ENCODE measurements around the gene ZNF419. TPM values are rescaled to one million over a fixed set of nuclear protein-coding genes. Genes with fewer than 3 reads are reported as not detected.

Gene ZNF419
- total and polyA plus RNA-seq, 2 donors (not counting 3 experiments of a cell fraction or from before 2014, with no cell fraction given) = 6.3 to 6.4 TPM

- Histone ChIP-seq H2AFZ (ENCODE audit: low read depth, low read length) (no peak overlapping the region), H3K4me2 (ENCODE audit: insufficient read depth, low read length) (no peak overlapping the region), H3K4me1 (ENCODE audit: control insufficient read depth, extremely low read depth, insufficient read depth, low read length) (peaks cover 10% of the 10 kb centered on the region), H3K4me3 (replicated peaks in 1 of 3; ENCODE audit: insufficient read depth in 1 of 3, low read depth in 1 of 3, low read length in 3 of 3) (no peak overlapping the region), H3K27me3 (ENCODE audit: control insufficient read depth in 2 of 2, insufficient read depth in 2 of 2, low read length in 2 of 2) (no peaks in the 10 kb centered on the region), H3K9ac (replicated peaks; ENCODE audit: extremely low read depth, insufficient read depth, low read length) (no peak overlapping the region), H3K36me3 (ENCODE audit: control insufficient read depth in 2 of 2, extremely low read depth in 1 of 2, insufficient read depth in 2 of 2, low read length in 2 of 2) (peaks cover 0 to 11% of the 10 kb centered on the region in 2 experiments), H3K9me1 (replicated peaks; ENCODE audit: control insufficient read depth, extremely low read depth, insufficient read depth, low read length) (no peaks in the 10 kb centered on the region), H4K20me1 (replicated peaks; ENCODE audit: control insufficient read depth, extremely low read depth, insufficient read depth, low read length) (no peaks in the 10 kb centered on the region), H3K79me2 (ENCODE audit: control insufficient read depth, insufficient read depth, low read length) (peaks cover 17% of the 10 kb centered on the region), H3K27ac (ENCODE audit: insufficient read depth, low read depth, low read length) (no peak overlapping the region), H3K9me3 (replicated peaks; ENCODE audit: control insufficient read depth, insufficient read depth, low read length) (no peaks in the 10 kb centered on the region)
- FAIRE-seq (no peak), DNase-seq (ENCODE audit: low read depth, low spot score) (no peak)
- POLR2A ChIA-PET = no interaction called here
- no TSS peak for BruUV-seq (replicated peaks)
- TF ChIP-seq JUN (IDR thresholded peaks at IDR 0.05; ENCODE audit: borderline replicate concordance, insufficient read depth, insufficient read length, low read depth) (no peak), FOS (IDR thresholded peaks at IDR 0.05; ENCODE audit: borderline replicate concordance, insufficient read depth, low read length) (no peak), MAX (IDR thresholded peaks at IDR 0.05; ENCODE audit: insufficient read depth, insufficient read length) (no peak), POLR2AphosphoS5 (IDR thresholded peaks at IDR 0.05; ENCODE audit: insufficient read depth, low read depth, low read length) (no peak), MYC (IDR thresholded peaks at IDR 0.05; ENCODE audit: low read depth, low read length) (no peak), GATA2 (IDR thresholded peaks at IDR 0.05; ENCODE audit: insufficient read depth, insufficient read length, low read depth, low read length) (no peak), EZH2 (IDR thresholded peaks at IDR 0.05; ENCODE audit: borderline replicate concordance, low read depth, low read length, severe bottlenecking) (no peak), CTCF (IDR thresholded peaks at IDR 0.05; ENCODE audit: extremely low read depth in 1 of 2, insufficient read depth in 1 of 2, low read depth in 1 of 2, low read length in 2 of 2) (no peak), POLR2A (IDR thresholded peaks at IDR 0.05; ENCODE audit: low read depth, low read length) (no peak)
- CTCF ChIA-PET = no interaction called here
- intact Hi-C loops (cut with micrococcal nuclease) = no loop called here
- dilution Hi-C loops (cut with MboI; ENCODE audit: extremely low pct_ligation_motif_present, low sequenced_read_pairs) = no loop called here
Observed at GRCh38 chr19:57438925-57439324, 48.6 kb upstream of the ZNF419 start.
